CD4-positive, alpha-beta T cell treated with Interleukin-17A for 4 hours (primary cell): ENCODE data around the gene CACNA1E.
A peak's percentile ranks its signal among the peaks of the same experiment; 100 is the strongest.

Experiments
- DNase-seq: peaks from one replicate; pipeline ENCODE4 v3.0.0-alpha.2; 2020; ENCODE audit warnings: mixed read lengths

Gene CACNA1E

GRCh38 chr1:181485287-181486097 lies 2.2 kb downstream of the CACNA1E start:
- DNase-seq = no peak

DNA sequence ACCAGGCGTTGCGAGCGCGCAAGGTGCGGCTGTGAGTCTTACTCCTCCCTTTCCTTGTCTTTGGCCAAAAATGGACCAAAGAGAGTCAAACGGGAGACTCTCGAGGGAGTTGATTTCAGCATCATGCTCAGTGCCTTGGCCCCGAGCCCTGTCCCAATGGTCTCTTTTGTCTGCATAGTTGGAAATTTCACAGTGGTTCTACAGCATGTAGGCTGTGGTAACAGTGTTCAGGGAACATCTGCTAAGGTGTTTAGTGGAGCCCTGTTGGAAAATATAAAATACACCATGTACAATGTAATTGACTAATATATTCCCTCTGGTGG lies 2.7 kb downstream of the CACNA1E start:
- no peak for DNase-seq

DNA sequence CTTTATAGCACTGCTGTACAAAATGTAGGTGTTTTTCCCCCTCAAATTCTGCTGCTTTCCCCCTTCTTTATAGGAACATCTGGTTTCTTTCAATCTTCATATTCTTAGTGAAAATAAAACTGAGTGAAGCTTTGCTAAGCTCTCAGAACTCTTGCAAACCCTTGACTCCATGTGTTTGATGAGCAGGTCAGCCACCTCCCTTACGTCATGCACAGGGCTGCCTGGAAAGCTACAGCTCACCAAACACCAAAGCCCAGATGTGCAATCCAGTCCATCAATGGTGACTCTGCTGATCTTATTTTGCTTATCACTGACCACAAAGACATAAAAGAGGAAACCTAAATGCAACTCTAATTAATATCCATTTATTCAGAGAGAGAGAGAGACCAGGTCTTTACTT lies 5.5 kb downstream of the CACNA1E start:
- no peak for DNase-seq

DNA sequence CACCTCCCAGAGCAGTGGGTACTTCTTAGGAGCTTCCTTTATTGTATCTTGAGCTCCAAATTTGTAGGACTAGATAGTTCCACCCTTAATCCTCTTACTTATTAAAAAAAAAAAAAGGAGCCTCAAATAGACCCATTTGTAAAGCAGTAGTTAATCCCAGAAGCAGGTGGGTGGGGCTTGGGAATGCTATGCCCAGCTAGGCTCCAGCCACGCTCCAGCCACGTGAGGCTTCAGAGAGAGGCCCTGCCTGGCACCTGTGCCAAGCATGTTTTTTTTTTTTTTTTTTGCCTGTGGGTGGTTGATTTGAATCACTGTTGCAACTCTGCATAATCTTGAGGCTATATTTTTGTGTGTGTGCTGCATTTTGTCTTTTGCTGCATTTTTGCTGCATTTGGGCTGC lies 7.0 kb downstream of the CACNA1E start:
- no peak for DNase-seq

DNA sequence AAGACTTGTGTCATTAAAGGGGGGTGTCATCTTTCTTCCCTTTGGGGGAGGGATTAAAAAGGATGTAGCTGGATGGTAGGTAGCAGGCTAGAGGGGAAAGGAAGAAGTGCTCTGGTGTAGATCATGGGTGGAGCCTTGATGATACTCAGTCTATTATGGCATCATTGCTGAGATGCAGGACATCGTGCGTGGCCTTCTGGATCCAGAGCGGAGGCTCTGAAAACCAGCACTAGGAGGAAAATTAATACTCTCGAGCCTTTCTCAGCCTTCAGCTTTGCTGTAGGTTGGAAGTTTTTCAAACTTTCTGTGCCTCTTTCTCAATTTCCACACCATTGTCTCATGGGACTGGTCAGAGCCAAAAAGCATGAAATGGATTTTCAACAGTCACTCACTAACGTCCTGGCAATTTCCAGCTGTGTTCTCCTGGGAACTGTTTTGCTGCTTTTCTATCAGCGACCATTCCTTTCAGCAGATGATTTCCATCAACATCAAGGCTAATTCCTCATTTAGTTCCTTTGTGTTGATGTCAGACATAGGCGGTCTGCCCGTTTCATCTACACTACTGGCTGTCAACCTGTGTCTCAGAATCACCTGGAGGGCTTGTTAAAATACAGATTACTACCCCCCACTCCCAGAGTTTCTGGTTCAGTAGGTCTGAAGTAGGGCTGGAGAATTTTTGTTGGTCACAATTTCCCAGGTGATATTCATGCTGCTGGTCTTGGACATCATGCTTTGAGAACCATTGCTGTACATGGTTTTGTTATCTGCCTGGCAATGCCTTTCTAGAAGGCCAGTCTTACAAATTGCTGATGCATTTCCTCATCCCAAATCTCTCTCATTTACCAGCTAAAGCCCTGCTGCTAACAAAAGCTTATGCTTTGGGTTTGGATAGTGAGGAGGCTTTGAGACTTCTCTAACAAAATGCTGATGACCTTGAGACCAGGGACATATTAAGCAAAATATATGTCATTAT lies 7.7 kb downstream of the CACNA1E start:
- DNase-seq = no peak

DNA sequence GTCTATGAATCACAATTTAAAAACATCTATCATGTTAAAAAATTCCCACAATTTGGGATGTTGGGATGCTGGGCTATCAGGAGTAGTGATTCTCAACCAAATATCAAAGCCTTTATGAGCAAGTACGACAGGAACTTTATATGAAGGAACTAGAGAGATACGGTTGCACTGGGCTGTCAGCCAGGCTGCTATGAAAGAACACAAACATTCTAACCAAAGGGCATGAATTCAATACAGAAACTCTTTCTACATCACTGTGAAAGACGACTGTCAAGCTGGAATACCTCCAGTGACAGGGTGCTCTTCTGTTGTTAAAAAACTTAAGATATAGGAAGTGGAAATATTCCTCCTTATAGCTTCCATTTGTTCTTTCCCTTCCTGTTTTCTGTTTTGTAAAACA lies 9.8 kb downstream of the CACNA1E start:
- DNase-seq = no peak

DNA sequence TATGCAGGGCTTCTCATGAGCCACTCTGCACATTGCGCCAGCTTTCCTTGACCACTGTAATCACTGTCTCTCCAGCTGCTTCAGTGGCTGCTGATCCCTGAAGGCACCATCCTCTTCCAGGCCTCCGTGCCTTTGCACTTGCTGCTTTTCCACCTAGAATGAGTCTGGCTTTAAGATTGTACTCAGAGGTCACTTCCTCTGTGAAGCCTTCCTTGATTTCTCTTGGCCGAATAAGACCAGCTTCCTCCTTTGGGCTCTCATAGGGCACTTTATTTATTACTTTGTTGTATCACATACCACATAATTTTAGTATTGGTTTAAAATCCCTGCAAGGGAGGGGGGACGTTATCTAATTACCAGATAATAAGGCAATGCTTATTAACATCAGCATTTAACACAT lies 10.6 kb downstream of the CACNA1E start:
- no peak for DNase-seq

GRCh38 chr1:181496759-181497158 lies 13.4 kb downstream of the CACNA1E start:
- no peak for DNase-seq

DNA sequence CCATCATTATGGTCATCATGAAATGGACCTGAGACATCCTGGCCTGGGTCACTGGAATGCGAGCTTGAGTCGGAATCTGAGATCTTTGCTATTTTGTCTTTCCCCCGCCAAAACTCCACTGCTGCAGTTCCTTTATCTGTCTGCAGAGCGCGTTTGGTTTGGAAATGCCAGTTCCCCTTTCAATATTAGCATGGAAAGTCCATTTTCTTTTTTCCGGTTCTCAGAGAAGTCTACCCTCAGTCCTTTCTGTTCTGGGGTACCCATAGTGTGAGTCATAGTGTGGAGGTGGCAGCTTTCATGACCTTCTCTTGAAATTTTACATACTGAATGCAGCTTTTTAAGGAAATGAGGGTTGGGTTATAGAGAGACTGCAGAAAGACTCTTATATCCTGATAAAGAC lies 14.6 kb downstream of the CACNA1E start:
- DNase-seq = no peak

GRCh38 chr1:181499825-181500224 lies 16.5 kb downstream of the CACNA1E start:
- DNase-seq = no peak

GRCh38 chr1:181500636-181501035 lies 17.3 kb downstream of the CACNA1E start:
- DNase-seq = no peak

DNA sequence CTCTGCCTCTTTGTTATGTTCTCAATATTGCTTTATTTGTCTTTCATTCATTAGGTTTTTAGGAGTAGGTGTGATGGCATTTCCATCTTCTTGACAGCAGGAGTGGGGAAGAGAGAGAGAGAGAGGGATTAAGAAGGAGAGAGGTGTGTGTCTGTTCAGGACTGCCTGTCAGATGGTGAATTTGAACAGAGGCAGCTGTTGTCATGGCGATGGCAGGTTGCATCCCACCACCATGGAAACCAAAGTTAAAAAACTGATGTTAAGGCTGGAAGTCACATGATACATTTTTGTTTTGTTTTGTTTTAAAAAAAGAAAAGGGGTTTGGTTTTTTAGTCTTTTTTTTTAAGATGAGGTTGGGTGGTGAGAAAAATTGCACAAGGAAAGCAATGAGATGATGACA lies 18.3 kb downstream of the CACNA1E start:
- no peak for DNase-seq

GRCh38 chr1:181503171-181503810 lies 20.0 kb downstream of the CACNA1E start:
- DNase-seq = no peak

DNA sequence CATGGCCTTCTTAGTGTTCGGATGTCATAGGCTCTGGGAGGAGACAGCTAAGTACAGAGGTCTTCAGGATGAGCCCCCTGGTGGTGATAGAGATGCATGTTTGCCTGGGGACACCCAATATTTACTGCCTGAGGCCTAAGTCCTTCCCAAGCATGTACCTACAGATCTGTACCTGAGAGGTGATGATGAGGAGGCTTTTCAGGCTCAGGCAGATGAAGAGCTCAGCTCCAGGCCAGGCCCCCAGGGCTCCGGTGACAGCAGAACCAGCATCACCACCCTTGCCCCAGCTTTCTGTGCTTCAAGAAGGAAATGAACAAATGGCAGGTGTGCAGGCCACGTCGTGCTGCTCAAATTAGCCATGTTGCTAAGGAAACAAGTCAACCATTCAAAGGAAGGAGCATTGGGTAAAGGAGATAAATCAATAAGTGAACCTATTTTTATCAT lies 21.1 kb downstream of the CACNA1E start:
- peak; percentile 11 for DNase-seq

GRCh38 chr1:181506563-181507353 lies 23.4 kb downstream of the CACNA1E start:
- no peak for DNase-seq

DNA sequence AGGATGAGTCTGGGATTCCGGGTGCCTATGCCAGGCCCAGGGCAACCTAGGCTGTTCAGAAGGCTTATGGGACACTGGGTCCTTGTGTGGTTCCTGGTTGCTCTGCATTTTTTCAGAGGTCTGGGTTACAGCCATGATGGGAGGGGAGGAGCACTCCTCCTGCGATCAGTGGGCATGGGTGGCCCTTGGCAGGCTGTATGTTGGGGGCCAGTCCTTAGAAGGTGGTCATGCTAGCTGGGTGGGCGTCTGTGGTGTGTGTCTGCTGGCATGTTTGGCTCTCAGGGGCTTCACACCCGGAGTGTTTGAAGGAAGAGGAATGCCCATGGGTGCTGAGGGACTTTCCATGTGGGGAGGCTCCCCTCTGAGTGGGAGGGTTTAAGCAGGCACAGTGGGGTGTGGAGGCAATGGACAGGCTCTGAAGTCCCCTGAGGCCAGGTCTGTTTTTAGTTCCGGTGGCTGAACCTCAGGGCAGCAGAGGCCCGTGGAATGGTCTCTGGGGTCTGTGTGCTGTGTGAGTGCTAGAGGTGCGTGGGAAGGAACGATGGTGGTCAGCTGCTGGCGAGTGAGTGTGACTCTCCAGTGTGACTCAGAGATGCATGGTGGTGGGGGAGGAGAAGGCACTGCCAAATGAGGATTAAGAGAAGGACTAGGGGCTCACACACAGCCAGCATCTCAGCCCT lies 25.3 kb downstream of the CACNA1E start:
- no peak for DNase-seq

- DNase-seq = no peak
Measured at GRCh38 chr1:181513786-181514297, 30.5 kb downstream of the CACNA1E start.

DNA sequence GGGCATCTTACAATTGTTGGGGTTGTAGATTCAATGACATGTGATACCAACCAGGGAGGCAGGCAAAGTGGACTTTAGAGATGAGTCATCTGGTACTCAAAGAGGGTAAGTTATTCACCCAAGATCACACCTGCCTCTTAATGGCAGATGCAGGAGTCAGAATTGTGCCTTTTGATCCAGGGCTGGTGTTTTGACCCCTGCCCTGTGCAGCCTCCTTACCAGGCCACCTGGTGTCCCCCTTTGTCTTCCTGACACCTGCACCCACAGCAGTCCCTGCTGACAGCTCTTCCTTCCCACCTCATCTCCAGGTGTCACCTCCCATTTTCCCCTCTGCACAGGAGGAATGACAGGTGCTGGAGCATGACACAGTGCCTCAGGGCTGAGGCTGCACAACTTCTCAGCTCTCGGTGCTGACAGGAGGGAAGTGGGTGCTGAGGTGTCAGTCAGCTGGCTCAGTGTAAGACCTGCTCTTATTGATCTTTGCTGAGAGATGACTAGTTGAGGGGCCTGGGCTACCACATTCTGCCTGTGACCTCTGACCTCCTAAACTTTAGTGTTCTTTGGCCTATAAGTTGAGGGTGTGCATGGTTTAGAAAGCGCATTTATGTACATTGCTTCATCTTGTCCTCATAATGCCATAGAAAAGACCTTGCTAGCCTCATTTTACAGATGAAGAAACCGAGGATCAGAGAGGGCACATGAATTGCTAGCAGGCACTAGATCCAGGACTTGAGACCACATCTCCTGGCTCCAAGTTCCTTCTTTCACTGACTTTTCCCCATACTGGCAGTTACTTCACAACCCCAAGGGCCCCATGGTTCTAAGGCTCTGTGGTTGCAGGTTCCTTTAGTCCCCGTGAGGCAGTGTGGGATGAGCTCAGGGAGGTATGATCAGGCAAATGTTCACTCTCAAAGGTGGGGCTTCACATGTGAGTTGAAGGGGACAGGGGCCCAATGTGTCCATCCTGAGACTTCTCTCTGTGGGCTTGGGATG lies 31.3 kb downstream of the CACNA1E start:
- DNase-seq = no peak

GRCh38 chr1:181516706-181517105 lies 33.4 kb downstream of the CACNA1E start:
- no peak for DNase-seq

DNA sequence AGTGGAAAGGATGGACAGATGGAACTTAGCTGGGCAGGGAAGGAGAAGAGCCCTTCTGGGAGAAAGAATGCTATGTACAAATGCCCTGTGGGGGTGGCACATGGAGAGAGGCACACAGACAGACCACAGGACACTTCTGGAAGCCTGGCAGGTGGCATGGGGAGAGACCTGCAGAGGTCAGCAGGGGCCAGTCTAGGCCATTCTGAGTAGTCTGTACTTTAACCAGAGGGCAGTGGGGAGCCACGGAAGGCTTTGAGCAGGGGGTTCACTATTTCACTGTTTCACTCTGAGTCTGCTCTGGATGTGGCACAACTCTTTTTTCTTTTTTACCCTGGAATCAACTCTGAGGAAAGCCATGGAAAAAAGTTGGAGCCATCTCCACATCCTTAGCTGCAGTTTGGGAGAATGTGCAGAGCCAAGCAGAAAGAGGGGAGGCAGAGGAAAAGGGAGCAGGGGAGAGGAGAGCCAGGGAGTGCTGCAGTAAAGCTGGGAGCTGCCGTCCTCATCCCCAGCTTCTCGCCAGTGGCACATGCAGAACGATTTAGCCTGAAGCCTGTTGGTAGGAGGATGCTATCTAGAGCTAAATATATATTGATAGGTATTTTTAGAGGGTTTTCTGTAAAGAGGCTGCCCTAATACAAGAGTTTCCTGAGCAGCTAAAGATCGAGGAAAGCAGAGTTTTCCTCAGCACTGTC lies 34.0 kb downstream of the CACNA1E start:
- no peak for DNase-seq
